RWPE2 (cell line): ENCODE results near the gene CHFR.

ENCODE experiments used
- ATAC-seq: fragments of 200-7000 bp; cut with Tn5 transposase; 3 replicates; pipeline ENCODE4 v1.9.1; 2021; ENCODE audit warnings: low read depth
- DNase-seq: peaks from one replicate; pipeline ENCODE4 v3.0.0-alpha.2; 2020; ENCODE audit warnings: low spot score
- H3K27ac ChIP-seq: fragments of 450-650 bp; 2 replicates; pipeline ENCODE4 v1.5.1; 2017; ENCODE audit warnings: mild to moderate bottlenecking; ENCODE audit not compliant: poor library complexity, severe bottlenecking
- H3K27me3 ChIP-seq: fragments of 250-450 bp; sonication (Bioruptor Pico); 2 replicates; pipeline ENCODE4 v1.5.1; 2021; ENCODE audit warnings: mild to moderate bottlenecking, moderate library complexity; ENCODE audit not compliant: insufficient read depth, poor library complexity, severe bottlenecking
- H3K36me3 ChIP-seq: fragments of 250-450 bp; sonication (Bioruptor Pico); 2 replicates; pipeline ENCODE4 v1.5.1; 2020; ENCODE audit warnings: low read depth, mild to moderate bottlenecking, moderate library complexity
- H3K4me1 ChIP-seq: fragments of 250-450 bp; sonication (Bioruptor Pico); 2 replicates; pipeline ENCODE4 v1.5.1; 2021; ENCODE audit warnings: mild to moderate bottlenecking, moderate library complexity; ENCODE audit not compliant: insufficient read depth, poor library complexity, severe bottlenecking
- H3K4me3 ChIP-seq: fragments of 250-450 bp; sonication (Bioruptor Pico); 2 replicates; pipeline ENCODE4 v1.5.1; 2021; ENCODE audit warnings: mild to moderate bottlenecking, moderate library complexity; ENCODE audit not compliant: severe bottlenecking
- H3K9me3 ChIP-seq: fragments of 250-450 bp; sonication (Bioruptor Pico); 2 replicates; pipeline ENCODE4 v1.5.1; 2021; ENCODE audit warnings: mild to moderate bottlenecking, moderate library complexity; ENCODE audit not compliant: severe bottlenecking
- TF ChIP-seq, protein P1 (sequence below): fragments of 450-650 bp; IDR thresholded peaks from one replicate; pipeline ENCODE4 v1.5.1; 2017; ENCODE audit warnings: mild to moderate bottlenecking, moderate library complexity; ENCODE audit not compliant: poor library complexity, severe bottlenecking

CHFR gene

GRCh38 chr12:132924356-132924755, 37.0 kb upstream of the CHFR start:
- no peak overlapping the region for H3K27ac ChIP-seq
- TF ChIP-seq, protein P1, sequence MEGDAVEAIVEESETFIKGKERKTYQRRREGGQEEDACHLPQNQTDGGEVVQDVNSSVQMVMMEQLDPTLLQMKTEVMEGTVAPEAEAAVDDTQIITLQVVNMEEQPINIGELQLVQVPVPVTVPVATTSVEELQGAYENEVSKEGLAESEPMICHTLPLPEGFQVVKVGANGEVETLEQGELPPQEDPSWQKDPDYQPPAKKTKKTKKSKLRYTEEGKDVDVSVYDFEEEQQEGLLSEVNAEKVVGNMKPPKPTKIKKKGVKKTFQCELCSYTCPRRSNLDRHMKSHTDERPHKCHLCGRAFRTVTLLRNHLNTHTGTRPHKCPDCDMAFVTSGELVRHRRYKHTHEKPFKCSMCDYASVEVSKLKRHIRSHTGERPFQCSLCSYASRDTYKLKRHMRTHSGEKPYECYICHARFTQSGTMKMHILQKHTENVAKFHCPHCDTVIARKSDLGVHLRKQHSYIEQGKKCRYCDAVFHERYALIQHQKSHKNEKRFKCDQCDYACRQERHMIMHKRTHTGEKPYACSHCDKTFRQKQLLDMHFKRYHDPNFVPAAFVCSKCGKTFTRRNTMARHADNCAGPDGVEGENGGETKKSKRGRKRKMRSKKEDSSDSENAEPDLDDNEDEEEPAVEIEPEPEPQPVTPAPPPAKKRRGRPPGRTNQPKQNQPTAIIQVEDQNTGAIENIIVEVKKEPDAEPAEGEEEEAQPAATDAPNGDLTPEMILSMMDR: no peak
- no peak for DNase-seq
- H3K36me3 ChIP-seq: peaks cover 17% of the 10 kb centered on the region
- no peak overlapping the region for H3K4me3 ChIP-seq
- no peaks in the 10 kb centered on the region for H3K27me3 ChIP-seq
- ATAC-seq: no peak
- peaks cover 68% of the 10 kb centered on the region for H3K9me3 ChIP-seq
- H3K4me1 ChIP-seq: no peaks in the 10 kb centered on the region

DNA sequence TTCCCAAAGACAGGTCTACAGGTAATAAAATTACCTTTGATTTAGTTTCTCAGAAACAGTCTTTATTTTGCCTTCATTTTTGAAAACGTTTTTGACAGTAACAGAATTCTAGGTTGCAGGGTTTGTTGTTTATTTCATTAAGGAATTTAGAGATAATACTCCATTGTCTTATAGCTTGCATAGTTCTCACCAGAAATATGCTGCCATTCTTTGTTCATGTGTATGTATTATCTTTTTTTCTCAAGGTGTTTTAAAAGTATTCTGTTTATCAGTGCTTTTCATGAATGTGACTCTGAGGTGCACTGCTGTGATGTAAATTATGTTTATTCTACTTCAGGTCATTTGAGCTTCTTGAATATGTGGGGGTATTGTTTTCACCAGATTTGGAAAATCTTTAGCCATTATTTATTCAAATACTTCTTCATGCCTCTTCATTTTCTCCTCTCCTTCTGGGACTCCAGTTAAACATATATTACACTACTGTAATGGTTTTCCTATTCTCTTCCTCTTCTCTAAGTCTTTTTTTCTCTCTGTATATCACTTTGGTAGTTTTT, 36.0 kb upstream of the CHFR start:
- Histone ChIP-seq H3K4me1 (no peaks in the 10 kb centered on the region), H3K27me3 (no peaks in the 10 kb centered on the region), H3K36me3 (peaks cover 12% of the 10 kb centered on the region), H3K4me3 (no peak overlapping the region), H3K9me3 (peaks cover 62% of the 10 kb centered on the region), H3K27ac (no peak overlapping the region)
- DNase-seq (no peak), ATAC-seq (no peak)
- TF ChIP-seq, protein P1: no peak

DNA sequence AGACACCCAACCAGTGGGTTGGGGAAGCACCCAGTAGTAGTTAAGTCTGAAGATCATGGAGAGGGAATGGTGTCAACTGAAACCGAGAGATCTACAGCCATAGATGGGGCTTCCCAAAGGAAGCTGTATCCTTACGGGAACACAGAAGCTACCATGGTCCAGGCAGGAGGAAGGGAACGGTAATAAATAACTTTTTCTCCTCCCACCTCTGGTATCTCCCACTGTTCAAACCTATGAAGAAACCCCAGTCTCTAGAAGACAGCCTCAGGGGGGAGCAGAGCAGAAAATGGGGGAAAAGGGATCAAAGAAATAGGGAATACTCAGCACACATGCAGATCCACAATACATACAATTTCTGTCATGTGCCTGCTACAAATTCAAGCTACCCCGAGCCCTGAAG, 35.3 kb upstream of the CHFR start:
- Histone ChIP-seq H3K4me3 (no peak overlapping the region), H3K27ac (no peak overlapping the region), H3K36me3 (peaks cover 6% of the 10 kb centered on the region; the same call in 1 of the 2 replicates), H3K27me3 (no peaks in the 10 kb centered on the region), H3K9me3 (peaks cover 55% of the 10 kb centered on the region), H3K4me1 (no peaks in the 10 kb centered on the region)
- TF ChIP-seq, protein P1: no peak
- no peak for DNase-seq
- ATAC-seq: no peak

DNA sequence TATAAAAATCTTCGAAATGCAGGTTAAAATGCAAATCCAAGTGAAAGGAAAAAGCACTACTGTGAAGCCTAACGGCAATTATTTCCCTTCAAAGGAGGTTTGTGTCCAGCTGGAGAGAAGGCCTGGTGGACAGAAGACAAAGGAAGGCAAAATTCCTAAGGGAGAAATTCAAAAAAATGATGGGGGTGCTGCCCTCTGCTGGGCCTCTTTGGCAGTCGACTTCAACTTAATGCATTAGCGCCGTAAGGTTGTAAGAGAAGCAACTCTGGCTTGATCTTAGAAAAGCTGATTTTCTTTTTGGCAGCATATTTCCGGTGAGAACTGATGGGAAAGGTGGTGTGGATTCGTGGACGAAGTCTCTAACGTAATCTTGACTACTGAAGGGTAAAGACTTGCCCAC, 34.3 kb upstream of the CHFR start:
- H3K4me1 ChIP-seq: no peaks in the 10 kb centered on the region
- no peaks in the 10 kb centered on the region for H3K27me3 ChIP-seq
- TF ChIP-seq, protein P1: no peak
- H3K4me3 ChIP-seq: no peak overlapping the region
- peaks cover 49% of the 10 kb centered on the region for H3K9me3 ChIP-seq
- DNase-seq (no peak), ATAC-seq (no peak)
- peaks cover 2% of the 10 kb centered on the region; the same call in 1 of the 2 replicates for H3K36me3 ChIP-seq
- no peak overlapping the region for H3K27ac ChIP-seq

- H3K9me3 ChIP-seq: peaks cover 26% of the 10 kb centered on the region
- H3K36me3 ChIP-seq: no peaks in the 10 kb centered on the region
These were observed 31.3 kb upstream of the CHFR start for GRCh38 chr12:132918680-132919079.

More at GRCh38 chr12:132918680-132919079, 31.3 kb upstream of the CHFR start:
- H3K4me1 ChIP-seq: no peaks in the 10 kb centered on the region
- no peaks in the 10 kb centered on the region for H3K27me3 ChIP-seq
- TF ChIP-seq, protein P1: no peak
- DNase-seq: no peak
- no peak for ATAC-seq
- no peak overlapping the region for H3K4me3 ChIP-seq
- no peak overlapping the region for H3K27ac ChIP-seq
